ENCODE data around the gene STAU1.
"Not testable (repeated sequence)": the region's sequence is repeated elsewhere in the genome, so short reads cannot be mapped to it uniquely, and the experiment has no call there.

Gene STAU1

GRCh38 chr20:49172413-49172812 lies 15.7 kb downstream of the STAU1 start:
- in situ Hi-C loops (cut with HindIII; ENCODE audit: low sequenced_read_pairs): no loop called here
- no peak overlapping the region for H3K4me3 ChIP-seq (ENCODE audit: low read depth, low read length)
- TF ChIP-seq CTCF (IDR thresholded peaks at IDR 0.05; ENCODE audit: low read depth, low read length): no peak
- DNase-seq (ENCODE audit: low read depth, low spot score): no peak

GRCh38 chr20:49171909-49172308 lies 16.2 kb downstream of the STAU1 start:
- in situ Hi-C loops (cut with HindIII; ENCODE audit: low sequenced_read_pairs): no loop called here
- DNase-seq (ENCODE audit: low read depth, low spot score): no peak
- no peak for TF ChIP-seq CTCF (IDR thresholded peaks at IDR 0.05; ENCODE audit: low read depth, low read length)
- no peak overlapping the region for H3K4me3 ChIP-seq (ENCODE audit: low read depth, low read length)

- in situ Hi-C loops (cut with HindIII; ENCODE audit: low sequenced_read_pairs): no loop called here
- H3K4me3 ChIP-seq (ENCODE audit: low read depth, low read length): no peak overlapping the region
- no peak for TF ChIP-seq CTCF (IDR thresholded peaks at IDR 0.05; ENCODE audit: low read depth, low read length)
- DNase-seq (ENCODE audit: low read depth, low spot score): no peak
Observed at GRCh38 chr20:49170714-49171113, 17.4 kb downstream of the STAU1 start.

GRCh38 chr20:49169547-49169946 lies 18.6 kb downstream of the STAU1 start:
- TF ChIP-seq CTCF (IDR thresholded peaks at IDR 0.05; ENCODE audit: low read depth, low read length): no peak

GRCh38 chr20:49168864-49169263 lies 19.3 kb downstream of the STAU1 start:
- in situ Hi-C loops (cut with HindIII; ENCODE audit: low sequenced_read_pairs): not testable (repeated sequence)

More at GRCh38 chr20:49169547-49169946, 18.6 kb downstream of the STAU1 start:
- no peak overlapping the region for H3K4me3 ChIP-seq (ENCODE audit: low read depth, low read length)
- in situ Hi-C loops (cut with HindIII; ENCODE audit: low sequenced_read_pairs): no loop called here
- DNase-seq (ENCODE audit: low read depth, low spot score): no peak

GRCh38 chr20:49167811-49168507 lies 20.2 kb downstream of the STAU1 start:
- no peak for TF ChIP-seq CTCF (IDR thresholded peaks at IDR 0.05; ENCODE audit: low read depth, low read length)
- no peak for DNase-seq (ENCODE audit: low read depth, low spot score)
- no peak overlapping the region for H3K4me3 ChIP-seq (ENCODE audit: low read depth, low read length)
- in situ Hi-C loops (cut with HindIII; ENCODE audit: low sequenced_read_pairs): no loop called here

More at GRCh38 chr20:49168864-49169263, 19.3 kb downstream of the STAU1 start:
- not testable (repeated sequence) for H3K4me3 ChIP-seq (ENCODE audit: low read depth, low read length); DNase-seq (ENCODE audit: low read depth, low spot score)

GRCh38 chr20:49166534-49167449 lies 21.3 kb downstream of the STAU1 start:
- no peak for DNase-seq (ENCODE audit: low read depth, low spot score)

More at GRCh38 chr20:49166534-49167449, 21.3 kb downstream of the STAU1 start:
- H3K4me3 ChIP-seq (ENCODE audit: low read depth, low read length): no peak overlapping the region
- in situ Hi-C loops (cut with HindIII; ENCODE audit: low sequenced_read_pairs): no loop called here
- no peak for TF ChIP-seq CTCF (IDR thresholded peaks at IDR 0.05; ENCODE audit: low read depth, low read length)
